Esophagus squamous epithelium (tissue), 5 donors: ENCODE results near the gene MAP7D1. TPM values are rescaled to one million over a fixed set of nuclear protein-coding genes. Genes with fewer than 3 reads are reported as not detected.

Experiments used
- DNase-seq: peaks from one replicate; lab custom pipeline; 2025; lab: John Stamatoyannopoulos, UW
- H3K27ac ChIP-seq, 4 donors: fragments of 200-600 bp; sonication (generic); one replicate each; pipeline ENCODE4 v1.5.1; 2016 to 2019; ENCODE audit warnings: mild to moderate bottlenecking in 1 of 4
- H3K27me3 ChIP-seq, 4 donors: fragments of 200-600 bp; sonication (generic); 1 replicate in 3 of 4; 2 replicates in 1 of 4; pipeline versions ENCODE4 v1.5.1 to v1.6.0; 2017 to 2021; ENCODE audit warnings: antibody characterized with exemption in 1 of 4
- H3K36me3 ChIP-seq, 3 donors: fragments of 200-600 bp; sonication (generic); one replicate each; pipeline ENCODE4 v1.5.1; 2016 to 2019
- H3K4me1 ChIP-seq, 3 donors: fragments of 200-600 bp; sonication (generic); one replicate each; pipeline ENCODE4 v1.5.1; 2017 to 2019
- H3K4me3 ChIP-seq, 4 donors: fragments of 200-600 bp; sonication (generic); 1 replicate in 3 of 4; 2 replicates in 1 of 4; pipeline ENCODE4 v1.5.1; 2016 to 2019; ENCODE audit warnings: mild to moderate bottlenecking in 2 of 4, moderate library complexity in 1 of 4
- H3K9me3 ChIP-seq, 3 donors: fragments of 200-600 bp; sonication (generic); one replicate each; pipeline ENCODE4 v1.5.1; 2016 to 2019
- CTCF ChIP-seq, 6 experiments: fragments of 450-650 bp in 4 of 6; fragments of 200-600 bp in 2 of 6; sonication (generic) in 2 of 6; IDR thresholded peaks; one replicate each; pipeline ENCODE4 v1.5.1; 2016 to 2019; ENCODE audit warnings: antibody characterized with exemption in 6 of 6, mild to moderate bottlenecking in 4 of 6, moderate library complexity in 4 of 6
- POLR2A ChIP-seq, 4 donors: fragments of 450-650 bp; IDR thresholded peaks; one replicate each; pipeline ENCODE4 v1.6.1; 2017; ENCODE audit warnings: antibody characterized with exemption in 4 of 4, mild to moderate bottlenecking in 4 of 4, moderate library complexity in 3 of 4
- WGBS, 2 donors: methylation state at CpG; one replicate each; pipeline ENCODE4 v1.1.5; 2018; 5-methylcytosine and 5-hydroxymethylcytosine counted together
- intact Hi-C: fragments of 100-400 bp; cut with DNase I; formaldehyde crosslinking; loops from one replicate; pipeline ENCODE4 v1.15.0; 2022
- total RNA-seq, 4 donors: library from RNA; depleted of rRNA; stranded (reverse); fragments of >200 nt; gene quantifications; one replicate each; pipeline ENCODE4 v1.1.0, GENCODE V29; 2016
- donor health status: DM: yes; HTN: yes; CAD: no.

The MAP7D1 gene
- total RNA-seq, 4 donors from 2014 or later: 59.4 to 180 (median 92.9) TPM

GRCh38 chr1:36122062-36123030 lies 33.6 kb upstream of the MAP7D1 start:
- Histone ChIP-seq H3K9me3 (no peaks in the 10 kb centered on the region), H3K4me1 (peaks cover 5 to 49% (median 7%) of the 10 kb centered on the region in 3 donors), H3K27ac (peak overlapping the region in 1 of 4 donors; percentile 81), H3K4me3 (no peak overlapping the region), H3K36me3 (no peaks in the 10 kb centered on the region), H3K27me3 (peaks cover 0 to 18% (median 0%) of the 10 kb centered on the region in 4 donors)
- no peak for DNase-seq
- TF ChIP-seq POLR2A (IDR thresholded peaks at IDR 0.05): no peak
- no peak for TF ChIP-seq CTCF (IDR thresholded peaks at IDR 0.05)
- whole genome bisulfite sequencing, 2 donors: 83 to 84% methylated on average over 9 to 12 of the region's 12 CpGs
- intact Hi-C loops: no loop called here

DNA sequence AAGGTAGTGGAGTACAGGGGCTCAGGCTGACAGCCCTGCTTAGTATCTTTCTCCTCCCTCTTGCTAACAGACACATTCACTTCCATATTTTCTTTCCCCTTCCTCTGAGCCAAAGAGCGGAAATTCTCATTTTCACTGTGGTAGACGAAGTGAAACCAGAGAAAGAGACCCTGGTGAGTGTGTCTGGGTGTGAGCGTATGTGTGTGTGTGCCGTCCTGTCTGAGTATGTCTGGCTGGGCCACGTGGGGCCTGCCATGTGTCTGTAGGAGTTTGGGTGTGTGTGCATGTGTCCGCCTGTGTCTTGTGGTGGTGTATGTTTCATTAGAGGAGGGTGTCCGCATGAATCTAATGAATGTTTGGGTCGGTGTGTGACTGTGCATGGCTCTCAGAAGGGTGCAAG lies 32.6 kb upstream of the MAP7D1 start:
- 44 to 56% methylated on average over 5 to 8 of the region's 8 CpGs for WGBS, 2 donors

DNA sequence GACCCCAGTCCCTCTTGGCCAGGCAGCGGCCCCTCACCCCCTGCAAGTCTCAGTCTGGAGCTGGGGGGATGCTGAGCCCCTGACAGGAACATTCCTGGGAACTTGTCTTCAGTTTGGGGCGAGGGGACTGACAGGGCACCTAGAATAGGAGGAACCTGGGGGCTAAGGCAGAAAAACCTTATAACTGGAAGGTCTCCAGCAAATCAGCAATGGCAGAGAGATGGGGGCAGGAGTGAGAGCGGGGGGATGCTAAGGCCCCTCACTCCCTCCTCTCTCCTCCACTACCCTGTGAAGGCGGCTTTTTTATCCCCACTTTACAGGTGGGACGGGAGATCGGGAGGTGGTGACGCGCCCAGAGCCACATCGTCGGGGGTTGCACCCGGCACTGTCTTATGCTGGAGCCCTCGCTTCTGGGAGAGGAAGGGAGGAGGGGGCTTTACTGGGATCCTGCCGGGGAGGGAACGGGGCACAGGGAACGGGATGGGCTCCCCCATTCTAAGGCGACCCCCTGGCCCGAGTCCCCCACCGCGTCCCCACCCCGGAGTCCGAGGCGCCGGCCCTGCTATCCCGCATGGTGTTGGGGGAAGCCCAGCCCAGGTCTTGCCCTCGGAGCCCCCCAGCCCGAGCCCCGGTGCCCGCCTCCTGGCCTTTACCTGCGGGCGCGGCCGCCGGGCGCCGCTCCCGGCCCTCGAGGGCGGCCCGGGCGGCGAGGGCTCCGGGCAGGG lies 31.4 kb upstream of the MAP7D1 start:
- Histone ChIP-seq H3K36me3 (no peaks in the 10 kb centered on the region), H3K9me3 (no peaks in the 10 kb centered on the region), H3K4me3 (peak overlapping the region; percentile 41 to 74 (median 48)), H3K27ac (peak overlapping the region; percentile 26 to 81 (median 65)), H3K27me3 (peaks cover 0 to 18% (median 0%) of the 10 kb centered on the region in 4 donors), H3K4me1 (peaks cover 5 to 40% (median 7%) of the 10 kb centered on the region in 3 donors)
- no peak for TF ChIP-seq CTCF (IDR thresholded peaks at IDR 0.05)
- TF ChIP-seq POLR2A (IDR thresholded peaks at IDR 0.05): no peak
- DNase-seq: no peak
- 65% methylated on average over 11 of the region's 42 CpGs; no CpG with 5 or more reads in 1 of the 2 donors for WGBS, 2 donors
- intact Hi-C loops: no loop called here

More for the DNA sequence above, 32.6 kb upstream of the MAP7D1 start:
- H3K27me3 ChIP-seq: peaks cover 0 to 18% (median 0%) of the 10 kb centered on the region in 4 donors
- no peak for TF ChIP-seq CTCF (IDR thresholded peaks at IDR 0.05)
- no peak for TF ChIP-seq POLR2A (IDR thresholded peaks at IDR 0.05)
- H3K4me3 ChIP-seq: peak overlapping the region in 1 of 4 donors; percentile 5
- no peaks in the 10 kb centered on the region for H3K36me3 ChIP-seq
- H3K4me1 ChIP-seq: peaks cover 5 to 45% (median 7%) of the 10 kb centered on the region in 3 donors
- intact Hi-C loops: no loop called here
- DNase-seq: no peak
- H3K9me3 ChIP-seq: no peaks in the 10 kb centered on the region
- peak overlapping the region in 3 of 4 donors; percentile 6 to 81 (median 42) for H3K27ac ChIP-seq

- H3K4me1 ChIP-seq: peaks cover 5 to 34% (median 7%) of the 10 kb centered on the region in 3 donors
- H3K27ac ChIP-seq: peak within 1 kb of the TSS; percentile 41 to 81 (median 65)
- TF ChIP-seq CTCF (IDR thresholded peaks at IDR 0.05) (no peak), POLR2A (IDR thresholded peaks at IDR 0.05) (no peak)
- intact Hi-C loops: no loop called here
- peak within 1 kb of the TSS; percentile 41 to 74 (median 48) for H3K4me3 ChIP-seq
- peaks cover 0 to 18% (median 0%) of the 10 kb centered on the region in 4 donors for H3K27me3 ChIP-seq
- DNase-seq: no peak
- WGBS, 2 donors: 30 to 40% methylated on average over 11 to 12 of the region's 77 CpGs
- no peaks in the 10 kb centered on the region for H3K9me3 ChIP-seq
- H3K36me3 ChIP-seq: no peaks in the 10 kb centered on the region
Measured at GRCh38 chr1:36125129-36125991, 30.6 kb upstream of the MAP7D1 start, which contains the start of gene COL8A2. Gene COL8A2 (minus strand): TSS chr1:36125222. CDS start chr1:36100242, 24,980 bp downstream.
